ENCODE data around the gene SCFD1. TPM values are rescaled to one million over a fixed set of nuclear protein-coding genes. Genes with fewer than 3 reads are reported as not detected.
"Not testable (repeated sequence)": the region's sequence is repeated elsewhere in the genome, so short reads cannot be mapped to it uniquely, and the experiment has no call there.

The SCFD1 gene
- total RNA-seq, 5 donors from 2014 or later (not counting 1 experiment from before 2014, with no cell fraction given) = 49.8 to 105 (median 57.3) TPM

DNA sequence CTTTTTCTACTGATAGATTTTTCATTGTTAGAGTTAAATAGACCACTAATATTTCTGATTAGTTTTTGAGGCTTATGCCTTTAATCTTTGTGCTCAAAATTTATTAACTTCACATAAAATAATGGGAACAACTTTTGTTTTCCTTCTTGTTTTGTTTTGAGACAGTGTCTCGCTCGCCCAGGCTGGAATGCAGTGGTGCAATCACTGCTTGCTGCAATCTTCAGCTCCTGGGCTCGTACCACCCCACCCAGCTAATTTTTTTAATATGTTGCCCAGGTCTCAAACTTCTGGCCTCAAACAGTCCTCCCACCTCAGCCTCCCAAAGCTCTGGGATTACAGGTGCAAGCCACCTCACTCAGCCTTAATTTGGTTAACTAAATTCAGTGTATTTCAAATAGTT is 16.8 kb downstream of the SCFD1 start:
- no peak for DNase-seq
- no peak for ATAC-seq (replicated peaks in 1 of 4)
- ChIA-PET CTCF (no interaction called here), POLR2A (interaction anchor here in 1 of 2 donors (0.6 kb wide), 1 partner anchor 22 kb away, joined by 4 read pairs; no protein-coding TSS in a partner anchor)
- Histone ChIP-seq H3K4me3 (ENCODE audit: control insufficient read depth in 1 of 2, extremely low read depth in 1 of 2, low read length in 1 of 2) (no peak overlapping the region), H3K36me3 (ENCODE audit: control insufficient read depth in 2 of 2, extremely low read depth in 1 of 2, insufficient read depth in 1 of 2, low read length in 1 of 2) (peaks cover 4 to 28% of the 10 kb centered on the region in 2 donors), H3K4me1 (ENCODE audit: control insufficient read depth in 1 of 2, extremely low read depth in 1 of 2, insufficient read depth in 2 of 2, low read length in 2 of 2) (no peaks in the 10 kb centered on the region), H3K9me3 (no peaks in the 10 kb centered on the region), H3K27me3 (replicated peaks in 1 of 2; ENCODE audit: control insufficient read depth in 2 of 2, extremely low read depth in 1 of 2, insufficient read depth in 2 of 2, low read length in 1 of 2) (no peaks in the 10 kb centered on the region), H3K27ac (ENCODE audit: low read length) (no peak overlapping the region)
- Mint-ChIP-seq H3K4me1 (peaks cover 0 to 11% (median 4%) of the 10 kb centered on the region in 3 donors), H3K27me3 (no peaks in the 10 kb centered on the region), H3K36me3 (peaks cover 59% of the 10 kb centered on the region), H3K4me3 (no peak overlapping the region), H3K9me3 (peaks cover 0 to 1% (median 0%) of the 10 kb centered on the region in 3 donors), H3K27ac (no peak overlapping the region)
- WGBS (ENCODE audit: insufficient coverage) = no CpG with 5 or more reads among the region's 3 CpGs

DNA sequence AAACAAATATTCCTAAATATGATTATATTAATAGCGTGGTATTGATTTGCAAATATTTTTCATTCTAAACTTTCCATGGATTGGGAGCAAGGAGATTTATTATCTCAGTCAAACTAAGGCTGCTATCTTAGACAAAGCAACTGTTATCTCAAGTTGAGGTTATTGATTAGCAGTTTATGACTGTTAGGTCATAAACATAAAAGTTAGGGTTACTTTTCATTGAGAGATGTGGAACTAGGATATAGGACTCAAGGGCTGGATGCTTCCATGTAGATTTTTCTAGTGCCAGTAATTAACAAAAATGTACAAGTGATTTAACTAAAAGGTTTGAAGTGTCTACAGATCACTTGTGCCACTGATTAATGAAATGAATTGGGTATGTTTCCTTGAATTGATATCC is 19.1 kb downstream of the SCFD1 start:
- no peak for ATAC-seq (replicated peaks in 1 of 4)
- Histone ChIP-seq H3K4me3 (ENCODE audit: control insufficient read depth in 1 of 2, extremely low read depth in 1 of 2, low read length in 1 of 2) (no peak overlapping the region), H3K9me3 (no peaks in the 10 kb centered on the region), H3K36me3 (ENCODE audit: control insufficient read depth in 2 of 2, extremely low read depth in 1 of 2, insufficient read depth in 1 of 2, low read length in 1 of 2) (peaks cover 4 to 26% of the 10 kb centered on the region in 2 donors), H3K4me1 (ENCODE audit: control insufficient read depth in 1 of 2, extremely low read depth in 1 of 2, insufficient read depth in 2 of 2, low read length in 2 of 2) (no peaks in the 10 kb centered on the region), H3K27ac (ENCODE audit: low read length) (no peak overlapping the region), H3K27me3 (replicated peaks in 1 of 2; ENCODE audit: control insufficient read depth in 2 of 2, extremely low read depth in 1 of 2, insufficient read depth in 2 of 2, low read length in 1 of 2) (no peaks in the 10 kb centered on the region)
- WGBS (ENCODE audit: insufficient coverage) = no CpG with 5 or more reads among the region's 1 CpG
- peaks cover 0 to 17% (median 6%) of the 10 kb centered on the region in 3 donors for H3K4me1 Mint-ChIP-seq
- POLR2A ChIA-PET = no interaction called here
- peaks cover 66% of the 10 kb centered on the region for H3K36me3 Mint-ChIP-seq
- CTCF ChIA-PET = interaction anchor here in 1 of 2 donors (0.6 to 0.7 kb wide), 2 partner anchors 9 to 14 kb away, joined by 3 read pairs; no protein-coding TSS in a partner anchor
- no peak overlapping the region for H3K4me3 Mint-ChIP-seq
- DNase-seq = no peak
- no peak overlapping the region for H3K27ac Mint-ChIP-seq
- peaks cover 0 to 11% (median 4%) of the 10 kb centered on the region in 3 donors for H3K9me3 Mint-ChIP-seq
- no peaks in the 10 kb centered on the region for H3K27me3 Mint-ChIP-seq

DNA sequence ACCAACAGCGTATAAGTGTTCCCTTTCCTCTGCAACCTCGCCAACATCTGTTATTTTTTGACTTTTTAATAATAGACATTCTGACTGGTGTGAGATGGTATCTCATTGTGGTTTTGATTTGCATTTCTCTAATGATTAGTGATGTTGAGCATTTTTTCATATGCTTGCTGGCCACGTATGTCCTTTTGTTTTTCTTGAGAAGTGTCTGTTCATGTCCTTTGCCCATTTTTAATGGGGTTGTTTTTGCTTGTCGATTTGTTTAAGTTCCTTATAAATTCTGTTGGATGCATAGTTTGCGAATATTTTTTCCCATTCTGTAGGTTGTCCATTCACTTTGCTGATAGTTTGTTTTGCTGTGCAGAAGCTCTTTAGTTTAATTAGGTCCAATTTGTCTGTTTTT is 22.3 kb downstream of the SCFD1 start:
- H3K4me3 ChIP-seq (ENCODE audit: control insufficient read depth in 1 of 2, extremely low read depth in 1 of 2, low read length in 1 of 2); H3K9me3 ChIP-seq; H3K27me3 Mint-ChIP-seq; CTCF ChIA-PET; POLR2A ChIA-PET; H3K27me3 ChIP-seq (replicated peaks in 1 of 2; ENCODE audit: control insufficient read depth in 2 of 2, extremely low read depth in 1 of 2, insufficient read depth in 2 of 2, low read length in 1 of 2); H3K4me3 Mint-ChIP-seq; ATAC-seq (replicated peaks in 1 of 4); DNase-seq; H3K27ac ChIP-seq (ENCODE audit: low read length); H3K4me1 ChIP-seq (ENCODE audit: control insufficient read depth in 1 of 2, extremely low read depth in 1 of 2, insufficient read depth in 2 of 2, low read length in 2 of 2); H3K27ac Mint-ChIP-seq: not testable (repeated sequence)
- WGBS (ENCODE audit: insufficient coverage) = 94% methylated on average over 2 of the region's 5 CpGs
- Mint-ChIP-seq H3K9me3 (peaks cover 0 to 11% (median 4%) of the 10 kb centered on the region in 3 donors), H3K36me3 (peaks cover 55% of the 10 kb centered on the region), H3K4me1 (peaks cover 3 to 11% (median 11%) of the 10 kb centered on the region in 3 donors)
- H3K36me3 ChIP-seq (ENCODE audit: control insufficient read depth in 2 of 2, extremely low read depth in 1 of 2, insufficient read depth in 1 of 2, low read length in 1 of 2) = peaks cover 4 to 32% of the 10 kb centered on the region in 2 donors

DNA sequence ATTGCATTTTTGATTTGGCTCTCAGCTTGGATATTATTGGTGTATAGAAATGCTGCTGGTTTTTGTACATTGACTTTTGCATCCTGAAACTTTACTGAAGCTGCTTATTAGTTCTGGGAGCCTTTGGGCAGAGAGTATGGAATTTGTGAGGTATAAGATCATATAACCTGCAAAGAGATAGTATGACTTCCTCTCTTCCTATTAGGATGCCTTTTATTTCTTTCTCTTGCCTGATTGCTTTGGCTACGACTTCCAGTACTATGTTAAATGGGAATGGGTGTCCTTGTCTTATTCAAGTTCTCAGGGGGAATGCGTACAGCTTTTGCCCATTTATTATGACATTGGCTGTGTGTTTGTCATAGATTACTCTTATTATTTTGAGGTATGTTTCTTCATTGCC is 23.5 kb downstream of the SCFD1 start:
- ChIA-PET POLR2A (no interaction called here), CTCF (no interaction called here)
- no peak overlapping the region for H3K4me3 ChIP-seq (ENCODE audit: control insufficient read depth in 1 of 2, extremely low read depth in 1 of 2, low read length in 1 of 2)
- no peaks in the 10 kb centered on the region for H3K4me1 ChIP-seq (ENCODE audit: control insufficient read depth in 1 of 2, extremely low read depth in 1 of 2, insufficient read depth in 2 of 2, low read length in 2 of 2)
- ATAC-seq (replicated peaks in 1 of 4) = no peak
- no peak for DNase-seq
- Mint-ChIP-seq H3K4me3 (no peak overlapping the region), H3K27ac (no peak overlapping the region), H3K4me1 (peaks cover 3 to 11% (median 11%) of the 10 kb centered on the region in 3 donors), H3K9me3 (peaks cover 0 to 11% (median 4%) of the 10 kb centered on the region in 3 donors), H3K36me3 (peaks cover 57% of the 10 kb centered on the region), H3K27me3 (no peaks in the 10 kb centered on the region)
- H3K9me3 ChIP-seq = no peaks in the 10 kb centered on the region
- WGBS (ENCODE audit: insufficient coverage) = 100% methylated on average over 1 of the region's 2 CpGs
- peaks cover 4 to 37% of the 10 kb centered on the region in 2 donors for H3K36me3 ChIP-seq (ENCODE audit: control insufficient read depth in 2 of 2, extremely low read depth in 1 of 2, insufficient read depth in 1 of 2, low read length in 1 of 2)
- H3K27ac ChIP-seq (ENCODE audit: low read length) = no peak overlapping the region
- H3K27me3 ChIP-seq (replicated peaks in 1 of 2; ENCODE audit: control insufficient read depth in 2 of 2, extremely low read depth in 1 of 2, insufficient read depth in 2 of 2, low read length in 1 of 2) = no peaks in the 10 kb centered on the region

DNA sequence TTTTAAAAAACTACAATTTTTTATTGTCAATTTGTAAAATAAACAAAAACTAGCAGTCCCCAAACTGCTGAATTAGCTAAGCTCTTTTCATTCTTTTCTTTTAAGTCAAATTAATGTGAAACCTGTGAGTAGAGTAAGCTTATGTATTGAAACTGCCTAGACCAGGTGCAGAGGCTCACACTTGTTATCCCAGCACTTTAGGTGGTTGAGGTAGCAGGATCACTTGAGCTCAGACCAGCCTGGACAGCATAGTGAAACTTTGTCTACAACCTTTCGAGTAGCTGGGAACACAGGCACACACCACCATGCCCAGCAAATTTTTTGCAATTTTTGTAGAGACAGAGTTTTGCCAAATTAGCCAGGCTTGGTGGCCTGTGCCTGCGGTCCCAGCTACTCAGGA is 26.4 kb downstream of the SCFD1 start:
- ChIA-PET CTCF (interaction anchor here in 1 of 2 donors (0.5 kb wide), 1 partner anchor 119 kb away, joined by 3 read pairs; no protein-coding TSS in a partner anchor), POLR2A (interaction anchor here in 1 of 2 donors (0.6 kb wide), 1 partner anchor 379 kb away, joined by 3 read pairs; no protein-coding TSS in a partner anchor)
- H3K9me3 Mint-ChIP-seq = peaks cover 0 to 11% (median 4%) of the 10 kb centered on the region in 3 donors
- H3K4me1 Mint-ChIP-seq = peaks cover 3 to 11% (median 11%) of the 10 kb centered on the region in 3 donors
- Histone ChIP-seq H3K27me3 (replicated peaks in 1 of 2; ENCODE audit: control insufficient read depth in 2 of 2, extremely low read depth in 1 of 2, insufficient read depth in 2 of 2, low read length in 1 of 2) (no peaks in the 10 kb centered on the region), H3K27ac (ENCODE audit: low read length) (no peak overlapping the region), H3K4me3 (ENCODE audit: control insufficient read depth in 1 of 2, extremely low read depth in 1 of 2, low read length in 1 of 2) (no peak overlapping the region), H3K9me3 (no peaks in the 10 kb centered on the region), H3K4me1 (ENCODE audit: control insufficient read depth in 1 of 2, extremely low read depth in 1 of 2, insufficient read depth in 2 of 2, low read length in 2 of 2) (no peaks in the 10 kb centered on the region), H3K36me3 (ENCODE audit: control insufficient read depth in 2 of 2, extremely low read depth in 1 of 2, insufficient read depth in 1 of 2, low read length in 1 of 2) (peaks cover 0 to 51% of the 10 kb centered on the region in 2 donors)
- H3K27me3 Mint-ChIP-seq = no peaks in the 10 kb centered on the region
- ATAC-seq (replicated peaks in 1 of 4) = no peak
- no peak for DNase-seq
- no peak overlapping the region for H3K27ac Mint-ChIP-seq
- H3K36me3 Mint-ChIP-seq = peaks cover 58% of the 10 kb centered on the region
- no peak overlapping the region for H3K4me3 Mint-ChIP-seq
- WGBS (ENCODE audit: insufficient coverage) = 80% methylated on average over 1 of the region's 2 CpGs

DNA sequence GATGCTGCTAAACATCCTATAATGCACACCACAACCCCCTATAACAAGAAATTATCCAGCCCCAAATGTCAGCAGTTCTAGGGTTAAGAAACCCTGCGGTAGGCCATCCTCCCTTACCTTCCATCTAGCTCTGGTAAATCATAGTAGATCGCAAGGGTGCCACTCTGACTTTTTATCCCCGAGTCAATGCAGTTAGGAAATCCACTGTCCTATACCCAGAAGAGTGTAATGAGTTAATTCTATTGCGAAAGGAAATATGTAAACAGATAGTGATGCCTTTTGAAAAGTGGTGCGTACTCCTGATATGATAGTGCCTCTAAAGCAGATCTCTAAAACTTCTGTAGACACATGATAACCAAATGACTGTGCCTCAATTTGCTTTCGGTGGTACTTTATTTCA is 29.8 kb downstream of the SCFD1 start:
- Histone ChIP-seq H3K4me1 (ENCODE audit: control insufficient read depth in 1 of 2, extremely low read depth in 1 of 2, insufficient read depth in 2 of 2, low read length in 2 of 2) (no peaks in the 10 kb centered on the region), H3K4me3 (ENCODE audit: control insufficient read depth in 1 of 2, extremely low read depth in 1 of 2, low read length in 1 of 2) (no peak overlapping the region), H3K9me3 (no peaks in the 10 kb centered on the region), H3K36me3 (ENCODE audit: control insufficient read depth in 2 of 2, extremely low read depth in 1 of 2, insufficient read depth in 1 of 2, low read length in 1 of 2) (peaks cover 0 to 57% of the 10 kb centered on the region in 2 donors), H3K27ac (ENCODE audit: low read length) (no peak overlapping the region), H3K27me3 (replicated peaks in 1 of 2; ENCODE audit: control insufficient read depth in 2 of 2, extremely low read depth in 1 of 2, insufficient read depth in 2 of 2, low read length in 1 of 2) (no peaks in the 10 kb centered on the region)
- ChIA-PET CTCF (interaction anchor here in 1 of 2 donors (0.6 to 0.7 kb wide), 3 partner anchors 28 to 403 kb away, joined by 3 to 4 read pairs (median 3); no protein-coding TSS in a partner anchor), POLR2A (no interaction called here)
- no peak for DNase-seq
- peaks cover 34% of the 10 kb centered on the region for H3K36me3 Mint-ChIP-seq
- no peak overlapping the region for H3K27ac Mint-ChIP-seq
- WGBS (ENCODE audit: insufficient coverage) = no CpG with 5 or more reads among the region's 6 CpGs
- no peaks in the 10 kb centered on the region for H3K27me3 Mint-ChIP-seq
- H3K4me3 Mint-ChIP-seq = no peak overlapping the region
- no peaks in the 10 kb centered on the region for H3K9me3 Mint-ChIP-seq
- H3K4me1 Mint-ChIP-seq = peaks cover 0 to under 1% (median 0%) of the 10 kb centered on the region in 3 donors
- ATAC-seq (replicated peaks in 1 of 4) = no peak

Measured in T-cell (primary cell).